CD8-positive, alpha-beta memory T cell (primary cell): ENCODE data around the gene PON2. TPM values are rescaled to one million over a fixed set of nuclear protein-coding genes. Genes with fewer than 3 reads are reported as not detected.

Experiments
- CTCF ChIA-PET: fragments of 350-600 bp; sonication (Branson Sonifier 250); formaldehyde crosslinking; loops from one replicate; lab custom pipeline; 2021; ENCODE audit warnings: antibody characterized with exemption; lab: Charles Lee
- POLR2A ChIA-PET: fragments of 350-600 bp; sonication (Branson Sonifier 250); formaldehyde crosslinking; loops from one replicate; lab custom pipeline; 2021; ENCODE audit warnings: antibody characterized with exemption; lab: Charles Lee
- DNase-seq, 5 donors: peaks; one replicate each; pipeline versions ENCODE4 v3.0.0 to v3.0.0-alpha.2; 2020 to 2022; ENCODE audit warnings: mixed read lengths in 1 of 5
- H3K27ac ChIP-seq: one replicate; pipeline ENCODE4 v1.7.0; 2013; ENCODE audit warnings: low read depth, mild to moderate bottlenecking, low read length, moderate library complexity
- H3K27me3 ChIP-seq: 2 replicates; pipeline ENCODE4 v1.7.0; 2013; ENCODE audit warnings: low read length, mild to moderate bottlenecking; ENCODE audit not compliant: insufficient read depth, poor library complexity, severe bottlenecking
- H3K36me3 ChIP-seq: 2 replicates; pipeline ENCODE4 v1.7.0; 2013; ENCODE audit warnings: mild to moderate bottlenecking, low read length, moderate library complexity; ENCODE audit not compliant: insufficient read depth
- H3K4me1 ChIP-seq: 2 replicates; pipeline ENCODE4 v1.7.0; 2013; ENCODE audit warnings: mild to moderate bottlenecking, low read length, moderate library complexity; ENCODE audit not compliant: insufficient read depth
- H3K4me3 ChIP-seq: 2 replicates; pipeline ENCODE4 v1.7.0; 2013; ENCODE audit warnings: mild to moderate bottlenecking, low read length
- H3K9me3 ChIP-seq: 2 replicates; pipeline ENCODE4 v1.7.0; 2013; ENCODE audit warnings: mild to moderate bottlenecking, low read length
- H3K27ac Mint-ChIP-seq, 8 donors: one replicate each; pipeline ENCODE4 v1.8.0; 2020 to 2021; ENCODE audit warnings: mixed read lengths in 8 of 8, mild to moderate bottlenecking in 6 of 8, inconsistent platforms in 3 of 8, moderate library complexity in 3 of 8
- H3K27me3 Mint-ChIP-seq, 2 donors: one replicate each; pipeline ENCODE4 v1.8.0; 2020 to 2021; ENCODE audit warnings: mixed read lengths in 2 of 2, mild to moderate bottlenecking in 1 of 2, moderate library complexity in 1 of 2
- H3K36me3 Mint-ChIP-seq, 3 donors: one replicate each; pipeline ENCODE4 v1.8.0; 2020 to 2021; ENCODE audit warnings: mixed read lengths in 3 of 3, inconsistent platforms in 1 of 3, mild to moderate bottlenecking in 1 of 3
- H3K4me1 Mint-ChIP-seq, 3 donors: one replicate each; pipeline ENCODE4 v1.8.0; 2020 to 2021; ENCODE audit warnings: mixed read lengths in 3 of 3, inconsistent platforms in 1 of 3, mild to moderate bottlenecking in 1 of 3
- H3K4me3 Mint-ChIP-seq, 7 donors: one replicate each; pipeline ENCODE4 v1.8.0; 2020 to 2021; ENCODE audit warnings: mixed read lengths in 7 of 7, mild to moderate bottlenecking in 6 of 7, moderate library complexity in 4 of 7, inconsistent platforms in 2 of 7
- H3K9me3 Mint-ChIP-seq, 5 donors: one replicate each; pipeline ENCODE4 v1.8.0; 2020 to 2022; ENCODE audit warnings: mixed read lengths in 5 of 5, mild to moderate bottlenecking in 3 of 5, moderate library complexity in 2 of 5, inconsistent platforms in 1 of 5
- polyA plus RNA-seq: library from polyadenylated mRNA; unstranded; fragments of 300-500 nt; fragmentation: Illumina TruSeq; gene quantifications from one replicate; pipeline ENCODE4 v1.2.3, GENCODE V29; 2021
- total RNA-seq, 2 experiments: library from RNA; stranded (reverse); gene quantifications; one replicate each; pipeline ENCODE4 v1.2.3, GENCODE V29; 2021

Gene PON2
- total and polyA plus RNA-seq, 3 experiments from 2014 or later: 6.0 to 7.0 (median 6.5) TPM

- ChIA-PET POLR2A (no interaction called here), CTCF (no interaction called here)
- no peaks in the 10 kb centered on the region for H3K9me3 Mint-ChIP-seq
- no peak for DNase-seq
- no peaks in the 10 kb centered on the region for H3K4me1 Mint-ChIP-seq
- Histone ChIP-seq H3K4me1 (no peaks in the 10 kb centered on the region), H3K27ac (no peak overlapping the region), H3K27me3 (no peaks in the 10 kb centered on the region), H3K36me3 (no peaks in the 10 kb centered on the region), H3K4me3 (no peak overlapping the region), H3K9me3 (no peaks in the 10 kb centered on the region)
- no peaks in the 10 kb centered on the region for H3K27me3 Mint-ChIP-seq
- no peak overlapping the region for H3K4me3 Mint-ChIP-seq
- no peak overlapping the region for H3K27ac Mint-ChIP-seq
- peaks cover 0 to 32% (median 3%) of the 10 kb centered on the region in 3 donors for H3K36me3 Mint-ChIP-seq
Measured at GRCh38 chr7:95412075-95412474, 22.8 kb downstream of the PON2 start.

- H3K4me1 ChIP-seq: no peaks in the 10 kb centered on the region
- no peak overlapping the region for H3K4me3 ChIP-seq
- no peaks in the 10 kb centered on the region for H3K36me3 ChIP-seq
- CTCF ChIA-PET: no interaction called here
- no peaks in the 10 kb centered on the region for H3K4me1 Mint-ChIP-seq
- H3K27me3 ChIP-seq: no peaks in the 10 kb centered on the region
- H3K27ac Mint-ChIP-seq: no peak overlapping the region
- no peak overlapping the region for H3K27ac ChIP-seq
- H3K4me3 Mint-ChIP-seq: no peak overlapping the region
- H3K36me3 Mint-ChIP-seq: peaks cover 0 to 33% (median 3%) of the 10 kb centered on the region in 3 donors
- no peak for DNase-seq
- H3K9me3 Mint-ChIP-seq: no peaks in the 10 kb centered on the region
- H3K9me3 ChIP-seq: no peaks in the 10 kb centered on the region
- no peaks in the 10 kb centered on the region for H3K27me3 Mint-ChIP-seq
- POLR2A ChIA-PET: no interaction called here
Measured at GRCh38 chr7:95411666-95412065, 23.2 kb downstream of the PON2 start.

GRCh38 chr7:95411036-95411435 lies 23.8 kb downstream of the PON2 start:
- Mint-ChIP-seq H3K9me3 (no peaks in the 10 kb centered on the region), H3K27ac (no peak overlapping the region), H3K27me3 (no peaks in the 10 kb centered on the region), H3K4me1 (no peaks in the 10 kb centered on the region), H3K4me3 (no peak overlapping the region), H3K36me3 (peaks cover 2 to 37% (median 3%) of the 10 kb centered on the region in 3 donors)
- Histone ChIP-seq H3K4me1 (no peaks in the 10 kb centered on the region), H3K4me3 (no peak overlapping the region), H3K27me3 (no peaks in the 10 kb centered on the region), H3K27ac (no peak overlapping the region), H3K36me3 (no peaks in the 10 kb centered on the region), H3K9me3 (no peaks in the 10 kb centered on the region)
- CTCF ChIA-PET: no interaction called here
- POLR2A ChIA-PET: no interaction called here
- DNase-seq: no peak

- H3K9me3 ChIP-seq: no peaks in the 10 kb centered on the region
- H3K4me3 ChIP-seq: no peak overlapping the region
- DNase-seq: no peak
- Mint-ChIP-seq H3K4me3 (no peak overlapping the region), H3K4me1 (no peaks in the 10 kb centered on the region), H3K9me3 (no peaks in the 10 kb centered on the region), H3K27ac (peak overlapping the region in 1 of 8 donors; percentile 0), H3K27me3 (no peaks in the 10 kb centered on the region), H3K36me3 (peaks cover 0 to 31% (median 4%) of the 10 kb centered on the region in 3 donors)
- no peak overlapping the region for H3K27ac ChIP-seq
- H3K27me3 ChIP-seq: no peaks in the 10 kb centered on the region
- ChIA-PET POLR2A (no interaction called here), CTCF (no interaction called here)
- H3K4me1 ChIP-seq: no peaks in the 10 kb centered on the region
- no peaks in the 10 kb centered on the region for H3K36me3 ChIP-seq
Measured at GRCh38 chr7:95407751-95408150, 27.1 kb downstream of the PON2 start.

- H3K27me3 Mint-ChIP-seq: no peaks in the 10 kb centered on the region
- H3K4me1 Mint-ChIP-seq: no peaks in the 10 kb centered on the region
- H3K27me3 ChIP-seq: no peaks in the 10 kb centered on the region
- H3K27ac Mint-ChIP-seq: no peak overlapping the region
- POLR2A ChIA-PET: no interaction called here
- no peaks in the 10 kb centered on the region for H3K36me3 ChIP-seq
- H3K9me3 Mint-ChIP-seq: no peaks in the 10 kb centered on the region
- H3K4me1 ChIP-seq: no peaks in the 10 kb centered on the region
- H3K27ac ChIP-seq: no peak overlapping the region
- no peak for DNase-seq
- CTCF ChIA-PET: interaction anchor here (1.0 kb wide), 1 partner anchor 10 kb away, joined by 4 read pairs; the partner anchor contains the start of gene PON3
- H3K4me3 Mint-ChIP-seq: no peak overlapping the region
- peaks cover 0 to 22% (median 4%) of the 10 kb centered on the region in 3 donors for H3K36me3 Mint-ChIP-seq
- no peak overlapping the region for H3K4me3 ChIP-seq
- no peaks in the 10 kb centered on the region for H3K9me3 ChIP-seq
Measured at GRCh38 chr7:95405800-95406199, 29.0 kb downstream of the PON2 start.

- POLR2A ChIA-PET: no interaction called here
- CTCF ChIA-PET: no interaction called here
- no peak overlapping the region for H3K4me3 ChIP-seq
- DNase-seq: no peak
- Mint-ChIP-seq H3K27ac (no peak overlapping the region), H3K36me3 (peaks cover 0 to 16% (median 4%) of the 10 kb centered on the region in 3 donors), H3K4me1 (no peaks in the 10 kb centered on the region), H3K4me3 (no peak overlapping the region), H3K27me3 (no peaks in the 10 kb centered on the region), H3K9me3 (no peaks in the 10 kb centered on the region)
- H3K27ac ChIP-seq: no peak overlapping the region
- no peaks in the 10 kb centered on the region for H3K9me3 ChIP-seq
- no peaks in the 10 kb centered on the region for H3K36me3 ChIP-seq
- H3K27me3 ChIP-seq: no peaks in the 10 kb centered on the region
- no peaks in the 10 kb centered on the region for H3K4me1 ChIP-seq
Measured at GRCh38 chr7:95405208-95405607, 29.6 kb downstream of the PON2 start.

GRCh38 chr7:95404316-95404865 lies 30.4 kb downstream of the PON2 start:
- CTCF ChIA-PET: no interaction called here
- Histone ChIP-seq H3K27ac (no peak overlapping the region), H3K36me3 (no peaks in the 10 kb centered on the region), H3K4me1 (no peaks in the 10 kb centered on the region), H3K27me3 (no peaks in the 10 kb centered on the region), H3K4me3 (no peak overlapping the region), H3K9me3 (no peaks in the 10 kb centered on the region)
- POLR2A ChIA-PET: no interaction called here
- Mint-ChIP-seq H3K4me1 (no peaks in the 10 kb centered on the region), H3K27me3 (no peaks in the 10 kb centered on the region), H3K9me3 (no peaks in the 10 kb centered on the region), H3K4me3 (no peak overlapping the region), H3K27ac (peak overlapping the region in 1 of 8 donors; percentile 65), H3K36me3 (peaks cover 0 to 11% (median 4%) of the 10 kb centered on the region in 3 donors)
- DNase-seq: no peak

- Histone ChIP-seq H3K27ac (no peak overlapping the region), H3K4me3 (no peak overlapping the region), H3K4me1 (no peaks in the 10 kb centered on the region), H3K36me3 (no peaks in the 10 kb centered on the region), H3K9me3 (no peaks in the 10 kb centered on the region), H3K27me3 (peaks cover 10% of the 10 kb centered on the region)
- Mint-ChIP-seq H3K4me3 (no peak overlapping the region), H3K36me3 (no peaks in the 10 kb centered on the region), H3K9me3 (peaks cover 0 to 4% (median 0%) of the 10 kb centered on the region in 5 donors), H3K4me1 (peaks cover 4 to 9% (median 8%) of the 10 kb centered on the region in 3 donors), H3K27me3 (peaks cover 27 to 37% of the 10 kb centered on the region in 2 donors), H3K27ac (no peak overlapping the region)
- POLR2A ChIA-PET: no interaction called here
- CTCF ChIA-PET: no interaction called here
- DNase-seq: no peak
Measured at GRCh38 chr7:95398155-95398940, 36.5 kb downstream of the PON2 start.
